WI38 (cell line): ENCODE data around the gene IL11RA.

ENCODE experiments used
- H3K4me3 ChIP-seq: 2 replicates; pipeline ENCODE4 v1.5.1; 2011; ENCODE audit warnings: low read depth, mild to moderate bottlenecking, control low read depth, low read length
- TF ChIP-seq, protein P1 (sequence below): IDR thresholded peaks from 2 replicates; pipeline ENCODE4 v1.5.1; 2012; ENCODE audit warnings: low read depth, mild to moderate bottlenecking, control low read depth, low read length

The IL11RA gene

DNA sequence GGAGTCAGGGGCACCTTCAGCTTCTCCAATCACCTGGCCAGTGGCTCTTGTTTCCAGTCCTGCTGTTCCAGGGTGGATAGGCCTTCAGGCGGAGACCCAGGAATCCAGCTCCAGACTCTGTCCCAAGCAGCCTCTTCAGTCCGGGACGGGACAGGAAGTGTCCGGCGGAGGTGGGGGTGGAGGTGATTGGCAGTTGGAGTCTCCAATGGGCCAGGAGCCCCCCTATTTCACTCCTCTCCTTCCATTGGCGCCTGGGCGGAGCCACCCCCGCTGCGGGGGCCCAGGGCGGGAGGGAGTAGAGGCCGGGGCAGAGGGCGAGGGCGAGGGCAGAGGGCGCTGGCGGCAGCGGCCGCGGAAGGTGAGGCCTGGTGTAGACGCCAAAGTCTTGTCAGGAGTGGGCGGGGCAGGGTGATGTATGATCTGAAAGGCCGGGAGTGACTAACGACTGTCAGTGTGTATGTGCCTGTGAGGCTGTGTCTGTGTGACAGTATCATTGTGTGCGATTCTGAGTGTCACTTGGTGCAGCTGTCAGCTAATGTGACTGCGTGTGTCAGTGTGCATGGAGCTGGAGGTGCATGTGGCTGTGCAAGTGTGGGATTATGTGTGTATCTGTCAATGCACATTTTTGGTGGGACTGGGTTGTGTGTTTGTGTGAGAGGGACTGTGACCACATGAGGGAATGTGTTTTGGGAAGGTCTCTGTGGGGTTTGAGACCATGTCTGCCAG is at the start of gene IL11RA:
Gene IL11RA, plus strand, starts transcription at position 310 of the 726 bp plus-strand sequence. CDS start 3,033 bp downstream, outside the sequence.
- TF ChIP-seq, protein P1, sequence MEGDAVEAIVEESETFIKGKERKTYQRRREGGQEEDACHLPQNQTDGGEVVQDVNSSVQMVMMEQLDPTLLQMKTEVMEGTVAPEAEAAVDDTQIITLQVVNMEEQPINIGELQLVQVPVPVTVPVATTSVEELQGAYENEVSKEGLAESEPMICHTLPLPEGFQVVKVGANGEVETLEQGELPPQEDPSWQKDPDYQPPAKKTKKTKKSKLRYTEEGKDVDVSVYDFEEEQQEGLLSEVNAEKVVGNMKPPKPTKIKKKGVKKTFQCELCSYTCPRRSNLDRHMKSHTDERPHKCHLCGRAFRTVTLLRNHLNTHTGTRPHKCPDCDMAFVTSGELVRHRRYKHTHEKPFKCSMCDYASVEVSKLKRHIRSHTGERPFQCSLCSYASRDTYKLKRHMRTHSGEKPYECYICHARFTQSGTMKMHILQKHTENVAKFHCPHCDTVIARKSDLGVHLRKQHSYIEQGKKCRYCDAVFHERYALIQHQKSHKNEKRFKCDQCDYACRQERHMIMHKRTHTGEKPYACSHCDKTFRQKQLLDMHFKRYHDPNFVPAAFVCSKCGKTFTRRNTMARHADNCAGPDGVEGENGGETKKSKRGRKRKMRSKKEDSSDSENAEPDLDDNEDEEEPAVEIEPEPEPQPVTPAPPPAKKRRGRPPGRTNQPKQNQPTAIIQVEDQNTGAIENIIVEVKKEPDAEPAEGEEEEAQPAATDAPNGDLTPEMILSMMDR, result no peak
- H3K4me3 ChIP-seq, result peak within 1 kb of the TSS; percentile 63

DNA sequence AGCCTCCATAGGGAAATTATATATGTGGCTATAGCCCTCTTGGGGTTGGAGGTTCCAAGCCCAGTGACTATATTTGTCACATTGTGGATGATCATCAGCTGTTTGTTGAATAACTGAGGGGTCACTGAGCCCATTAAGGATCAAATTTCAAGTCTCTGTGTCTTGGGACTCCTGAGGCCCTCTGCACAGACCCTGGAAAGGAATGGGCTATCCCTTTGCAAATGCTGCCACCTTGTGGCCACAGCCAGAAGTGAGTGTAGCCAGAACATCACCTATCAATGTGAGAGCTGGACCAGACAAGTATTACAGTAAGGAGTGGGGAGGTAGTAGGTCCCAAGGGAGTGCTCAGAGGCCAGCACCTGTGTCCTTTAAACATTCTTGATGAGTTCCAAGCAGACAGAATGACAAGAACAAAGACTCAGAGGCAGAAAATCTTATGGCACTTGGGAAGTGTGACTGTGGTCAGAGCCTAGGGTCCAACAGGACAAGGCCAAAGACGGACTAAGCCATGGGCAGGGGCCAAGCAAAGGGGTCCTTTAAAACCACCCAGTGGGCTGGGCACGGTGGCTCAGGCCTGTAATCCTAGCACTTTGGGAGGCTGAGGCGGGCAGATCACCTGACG is 48.3 kb upstream of the IL11RA start:
- no peak overlapping the region for H3K4me3 ChIP-seq
- TF ChIP-seq, protein P1, result peak; percentile 95

GRCh38 chr9:34606190-34606589 is 45.8 kb upstream of the IL11RA start:
- TF ChIP-seq, protein P1, result no peak

DNA sequence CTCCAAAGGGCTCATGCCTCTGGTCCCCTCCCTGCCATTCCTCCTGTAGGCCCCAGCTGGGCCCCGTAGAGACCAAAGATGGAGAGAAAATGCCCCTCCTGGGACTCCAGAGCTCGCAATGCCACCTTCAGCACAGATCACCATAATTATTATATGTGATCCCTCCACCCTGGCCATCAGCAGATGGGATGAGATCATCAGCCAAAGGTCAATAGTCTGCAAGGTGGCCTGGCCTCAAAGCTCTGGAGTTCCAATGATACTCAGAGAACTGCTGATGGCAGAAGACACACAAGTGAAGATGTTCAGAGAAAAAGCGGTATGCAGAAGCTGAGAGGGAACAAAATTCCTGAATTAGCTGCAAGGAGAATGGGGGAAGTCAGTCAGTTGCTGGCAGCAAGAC is 45.1 kb upstream of the IL11RA start:
- H3K4me3 ChIP-seq, result no peak overlapping the region
- TF ChIP-seq, protein P1, result no peak

More at GRCh38 chr9:34606190-34606589, 45.8 kb upstream of the IL11RA start:
- no peak overlapping the region for H3K4me3 ChIP-seq

DNA sequence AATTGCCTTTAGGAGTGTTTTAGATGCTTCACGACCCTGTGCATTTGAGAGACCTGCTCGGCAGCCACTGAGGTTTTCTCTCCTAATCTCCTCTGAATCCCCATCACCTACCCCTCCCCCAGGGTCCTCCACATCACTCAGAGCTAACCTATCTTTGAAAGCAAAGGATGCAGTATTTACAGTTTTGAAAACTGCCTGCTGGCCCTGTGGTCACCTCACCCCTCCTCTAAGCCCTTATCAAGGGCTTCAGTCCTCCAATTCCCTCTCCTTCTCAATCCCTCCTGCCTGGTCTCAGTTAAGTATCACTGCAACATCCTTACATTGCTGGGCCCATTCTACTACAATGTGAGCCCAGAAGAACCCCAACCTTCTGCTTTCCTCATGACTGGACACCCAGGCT is 44.7 kb upstream of the IL11RA start:
- no peak overlapping the region for H3K4me3 ChIP-seq

DNA sequence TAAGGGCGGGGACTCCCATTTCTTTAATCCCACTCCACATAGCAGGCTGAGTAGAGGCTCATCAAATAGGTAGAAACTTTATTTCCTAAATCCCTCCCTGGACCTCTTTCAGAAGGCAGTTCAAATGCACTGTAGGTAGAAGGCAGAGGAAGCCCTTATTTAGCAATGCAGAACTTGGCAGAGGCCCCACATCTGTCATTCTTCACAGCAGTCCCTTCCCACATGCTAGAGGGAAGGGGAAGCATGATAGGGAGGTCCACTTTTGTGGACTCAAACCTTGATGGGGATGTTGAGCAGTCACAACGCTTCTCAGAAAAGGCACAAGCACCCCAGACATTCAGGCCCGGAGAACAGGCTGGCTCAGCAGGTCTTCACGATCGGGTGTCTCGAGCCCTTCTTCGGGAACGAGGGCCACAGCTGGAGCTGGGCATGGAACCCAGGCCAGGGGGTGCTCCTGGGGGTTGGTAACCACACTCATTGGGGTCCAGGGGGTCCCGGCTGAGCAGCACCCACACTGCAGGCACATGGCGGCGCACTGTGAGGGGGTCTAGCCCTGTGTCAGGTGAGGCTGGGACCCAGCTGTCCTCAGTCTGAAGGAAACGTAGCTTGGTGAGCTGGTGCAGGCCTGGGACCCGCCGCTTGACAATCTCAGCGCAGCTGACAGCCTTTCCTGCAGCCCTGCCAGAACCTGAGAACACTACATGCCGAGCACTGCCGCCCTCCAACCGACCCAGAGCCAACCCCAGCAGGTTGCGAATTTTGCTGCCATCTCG is 41.4 kb upstream of the IL11RA start:
- TF ChIP-seq, protein P1, result no peak
- peak overlapping the region; percentile 76; the same call in 1 of the 2 replicates for H3K4me3 ChIP-seq

More for the DNA sequence above, 44.7 kb upstream of the IL11RA start:
- TF ChIP-seq, protein P1, result no peak
